K562 (cell line): ENCODE results near the gene RGL2. TPM values are rescaled to one million over a fixed set of nuclear protein-coding genes. Genes with fewer than 3 reads are reported as not detected.

ENCODE experiments used
- ATF4 ChIP-seq: fragments of 450-650 bp; formaldehyde crosslinking; IDR thresholded peaks from 2 replicates; pipeline ENCODE4 v1.4.0; 2022; ENCODE audit warnings: mild to moderate bottlenecking, moderate library complexity
- FOS ChIP-seq: IDR thresholded peaks from 3 replicates; pipeline ENCODE4 v1.6.1; 2011; ENCODE audit not compliant: insufficient read length; ENCODE audit errors: extremely low read depth
- GTF2E2 ChIP-seq: fragments of 200-800 bp; sonication (Bioruptor generic); IDR thresholded peaks from 2 replicates; pipeline ENCODE4 v1.6.1; 2016; ENCODE audit warnings: missing genetic modification characterization, missing compliant biosample characterization
- MCM2 ChIP-seq: fragments of 450-650 bp; IDR thresholded peaks from 2 replicates; pipeline ENCODE4 v1.6.1; 2017; ENCODE audit warnings: low read depth, mild to moderate bottlenecking
- MCM5 ChIP-seq: fragments of 450-650 bp; IDR thresholded peaks from 2 replicates; pipeline ENCODE4 v1.6.1; 2016; ENCODE audit warnings: low read depth
- MNT ChIP-seq, 2 experiments: fragments of 450-650 bp; conservative IDR thresholded peaks; 2 replicates each; pipeline ENCODE4 v1.6.1; 2017; ENCODE audit warnings: mild to moderate bottlenecking in 2 of 2, moderate library complexity in 2 of 2
- NELFE ChIP-seq: IDR thresholded peaks from 2 replicates; pipeline ENCODE4 v1.6.1; 2011; ENCODE audit warnings: mild to moderate bottlenecking; ENCODE audit not compliant: insufficient read depth, insufficient read length
- NR2C1 ChIP-seq, 2 experiments: fragments of 450-650 bp; IDR thresholded peaks; 2 replicates each; pipeline ENCODE4 v1.6.1; 2017; ENCODE audit warnings: mild to moderate bottlenecking in 2 of 2, antibody characterized with exemption in 1 of 2, inconsistent platforms in 1 of 2, missing compliant biosample characterization in 1 of 2, missing genetic modification characterization in 1 of 2
- SMARCE1 ChIP-seq: fragments of 450-650 bp; IDR thresholded peaks from 2 replicates; pipeline ENCODE4 v1.7.1; 2016; ENCODE audit warnings: mild to moderate bottlenecking
- TAF7 ChIP-seq: fragments of 450-650 bp; IDR thresholded peaks from 2 replicates; pipeline ENCODE4 v1.6.1; 2016; ENCODE audit warnings: missing genetic modification characterization, missing compliant biosample characterization
- ZKSCAN1 ChIP-seq: fragments of 150-350 bp; IDR thresholded peaks from 2 replicates; pipeline ENCODE4 v1.6.1; 2016; ENCODE audit warnings: low read depth, low read length
- ZNF12 ChIP-seq: sonication (generic); formaldehyde crosslinking; IDR thresholded peaks from 2 replicates; pipeline ENCODE4 v1.4.0; 2020; ENCODE audit warnings: mild to moderate bottlenecking, missing genetic modification reagents
- ZNF239 ChIP-seq: fragments of 250-450 bp; sonication (Bioruptor Pico); IDR thresholded peaks from 2 replicates; pipeline ENCODE4 v1.4.0; 2020; ENCODE audit warnings: mild to moderate bottlenecking
- ZNF592 ChIP-seq: fragments of 450-650 bp; IDR thresholded peaks from 2 replicates; pipeline ENCODE4 v1.6.1; 2017; ENCODE audit warnings: antibody characterized with exemption, mild to moderate bottlenecking
- polyA plus RNA-seq, 8 experiments: library from polyadenylated mRNA; depleted of rRNA in 4 of 8; stranded (reverse) in 5 of 8; unstranded in 3 of 8; fragments of >200 nt; fragmentation: Nextera tagmentation in 2 of 8; fragmentation: Illumina TruSeq in 1 of 8; extraction: Ambion mirVana in 2 of 8; extraction: Trizol in 1 of 8; gene quantifications; 2 replicates each; pipeline versions ENCODE4 v1.2.1 to v1.2.3, GENCODE V29; 2011 to 2014; ENCODE audit warnings: inconsistent platforms in 1 of 8, missing spikeins in 1 of 8
- total RNA-seq, 7 experiments: library from RNA; depleted of rRNA in 6 of 7; stranded (reverse); fragments of >200 nt in 6 of 7; fragmentation: Illumina TruSeq in 2 of 7; extraction: Trizol in 2 of 7; gene quantifications; 2 replicates each; pipeline versions ENCODE4 v1.2.1 to v1.2.3, GENCODE V29; 2011 to 2021; ENCODE audit warnings: low replicate concordance in 1 of 7
- TF ChIP-seq, protein P1 (sequence below): sonication (generic); formaldehyde crosslinking; IDR thresholded peaks from 2 replicates; pipeline ENCODE4 v1.8.0; 2022; ENCODE audit warnings: missing genetic modification reagents, mild to moderate bottlenecking, borderline replicate concordance
- TF ChIP-seq, protein P2 (sequence below), 3 experiments: IDR thresholded peaks in 2 of 3; conservative IDR thresholded peaks in 1 of 3; 2 replicates each; pipeline ENCODE4 v1.5.1; 2011 to 2012; ENCODE audit warnings: low read length in 3 of 3, mild to moderate bottlenecking in 3 of 3, control low read depth in 2 of 3, improper control_type of control experiment in 1 of 3, inconsistent platforms in 1 of 3, low read depth in 1 of 3, mixed read lengths in 1 of 3, moderate library complexity in 1 of 3; ENCODE audit not compliant: insufficient read depth in 2 of 3

RGL2 gene
- total and polyA plus RNA-seq, 9 of the 15 experiments (the other 6 are each of a cell fraction or from before 2014, with no cell fraction given), result 1.8 to 57.1 (median 19.5) TPM

GRCh38 chr6:33277663-33278391, 20.9 kb downstream of the RGL2 start (continued):
- TF ChIP-seq, protein P1, sequence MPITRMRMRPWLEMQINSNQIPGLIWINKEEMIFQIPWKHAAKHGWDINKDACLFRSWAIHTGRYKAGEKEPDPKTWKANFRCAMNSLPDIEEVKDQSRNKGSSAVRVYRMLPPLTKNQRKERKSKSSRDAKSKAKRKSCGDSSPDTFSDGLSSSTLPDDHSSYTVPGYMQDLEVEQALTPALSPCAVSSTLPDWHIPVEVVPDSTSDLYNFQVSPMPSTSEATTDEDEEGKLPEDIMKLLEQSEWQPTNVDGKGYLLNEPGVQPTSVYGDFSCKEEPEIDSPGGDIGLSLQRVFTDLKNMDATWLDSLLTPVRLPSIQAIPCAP, result no peak
- TF ChIP-seq NR2C1 (IDR thresholded peaks at IDR 0.05) (no peak), NR2C1 (tag; IDR thresholded peaks at IDR 0.05) (no peak), ZNF592 (no peak), ATF4 (CRISPR knock-in tag) (no peak), MNT (conservative IDR thresholded peaks at IDR 0.05) (no peak), MCM5 (no peak), NELFE (no peak), ZNF239 (no peak), SMARCE1 (no peak), ZNF12 (no peak), ZKSCAN1 (no peak), MCM2 (no peak), FOS (no peak), GTF2E2 (no peak), TAF7 (tag) (no peak)
- TF ChIP-seq, protein P2, sequence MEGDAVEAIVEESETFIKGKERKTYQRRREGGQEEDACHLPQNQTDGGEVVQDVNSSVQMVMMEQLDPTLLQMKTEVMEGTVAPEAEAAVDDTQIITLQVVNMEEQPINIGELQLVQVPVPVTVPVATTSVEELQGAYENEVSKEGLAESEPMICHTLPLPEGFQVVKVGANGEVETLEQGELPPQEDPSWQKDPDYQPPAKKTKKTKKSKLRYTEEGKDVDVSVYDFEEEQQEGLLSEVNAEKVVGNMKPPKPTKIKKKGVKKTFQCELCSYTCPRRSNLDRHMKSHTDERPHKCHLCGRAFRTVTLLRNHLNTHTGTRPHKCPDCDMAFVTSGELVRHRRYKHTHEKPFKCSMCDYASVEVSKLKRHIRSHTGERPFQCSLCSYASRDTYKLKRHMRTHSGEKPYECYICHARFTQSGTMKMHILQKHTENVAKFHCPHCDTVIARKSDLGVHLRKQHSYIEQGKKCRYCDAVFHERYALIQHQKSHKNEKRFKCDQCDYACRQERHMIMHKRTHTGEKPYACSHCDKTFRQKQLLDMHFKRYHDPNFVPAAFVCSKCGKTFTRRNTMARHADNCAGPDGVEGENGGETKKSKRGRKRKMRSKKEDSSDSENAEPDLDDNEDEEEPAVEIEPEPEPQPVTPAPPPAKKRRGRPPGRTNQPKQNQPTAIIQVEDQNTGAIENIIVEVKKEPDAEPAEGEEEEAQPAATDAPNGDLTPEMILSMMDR (IDR thresholded peaks at IDR 0.05 in 2 of 3, conservative IDR thresholded peaks at IDR 0.05 in 1 of 3; ENCODE audit: insufficient read depth in 2 of 3, low read depth in 1 of 3, low read length in 3 of 3), result peak; percentile 26 to 43 (median 28); a peak in 3 of 6 replicates
